ENCODE results near the gene ING1.
"Not testable (repeated sequence)": the region's sequence is repeated elsewhere in the genome, so short reads cannot be mapped to it uniquely, and the experiment has no call there.

The ING1 gene

DNA sequence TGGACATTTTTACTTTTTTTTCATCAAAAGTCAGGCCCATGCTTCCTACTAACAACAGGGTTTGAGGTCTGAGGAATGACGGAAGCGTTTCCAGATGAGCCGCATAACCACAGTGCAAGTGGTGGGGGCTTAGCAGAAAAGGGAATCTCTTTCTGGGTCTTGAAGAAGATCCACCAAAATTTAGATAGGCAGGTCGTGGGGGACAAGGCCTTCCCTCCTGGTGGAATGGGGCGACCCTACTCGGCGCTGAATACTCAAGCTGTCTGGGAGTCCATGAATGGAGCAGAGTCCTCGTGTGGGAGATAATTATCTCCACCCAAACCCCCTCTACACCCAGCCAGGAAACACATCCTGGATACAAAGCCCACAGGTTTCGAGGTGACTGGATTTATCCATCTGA, 44.5 kb upstream of the ING1 start:
- no peak overlapping the region for H3K4me3 ChIP-seq (ENCODE audit: low read depth, low read length)
- DNase-seq (ENCODE audit: low read depth), result no peak
- TF ChIP-seq POLR2A (IDR thresholded peaks at IDR 0.05; ENCODE audit: extremely low read depth, insufficient read length) (no peak), MYC (IDR thresholded peaks at IDR 0.05; ENCODE audit: low read depth, low read length) (no peak)
- TF ChIP-seq, protein P1, sequence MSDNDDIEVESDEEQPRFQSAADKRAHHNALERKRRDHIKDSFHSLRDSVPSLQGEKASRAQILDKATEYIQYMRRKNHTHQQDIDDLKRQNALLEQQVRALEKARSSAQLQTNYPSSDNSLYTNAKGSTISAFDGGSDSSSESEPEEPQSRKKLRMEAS (IDR thresholded peaks at IDR 0.05; ENCODE audit: low read depth, low read length), result no peak
- TF ChIP-seq, protein P2, sequence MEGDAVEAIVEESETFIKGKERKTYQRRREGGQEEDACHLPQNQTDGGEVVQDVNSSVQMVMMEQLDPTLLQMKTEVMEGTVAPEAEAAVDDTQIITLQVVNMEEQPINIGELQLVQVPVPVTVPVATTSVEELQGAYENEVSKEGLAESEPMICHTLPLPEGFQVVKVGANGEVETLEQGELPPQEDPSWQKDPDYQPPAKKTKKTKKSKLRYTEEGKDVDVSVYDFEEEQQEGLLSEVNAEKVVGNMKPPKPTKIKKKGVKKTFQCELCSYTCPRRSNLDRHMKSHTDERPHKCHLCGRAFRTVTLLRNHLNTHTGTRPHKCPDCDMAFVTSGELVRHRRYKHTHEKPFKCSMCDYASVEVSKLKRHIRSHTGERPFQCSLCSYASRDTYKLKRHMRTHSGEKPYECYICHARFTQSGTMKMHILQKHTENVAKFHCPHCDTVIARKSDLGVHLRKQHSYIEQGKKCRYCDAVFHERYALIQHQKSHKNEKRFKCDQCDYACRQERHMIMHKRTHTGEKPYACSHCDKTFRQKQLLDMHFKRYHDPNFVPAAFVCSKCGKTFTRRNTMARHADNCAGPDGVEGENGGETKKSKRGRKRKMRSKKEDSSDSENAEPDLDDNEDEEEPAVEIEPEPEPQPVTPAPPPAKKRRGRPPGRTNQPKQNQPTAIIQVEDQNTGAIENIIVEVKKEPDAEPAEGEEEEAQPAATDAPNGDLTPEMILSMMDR (IDR thresholded peaks at IDR 0.05; ENCODE audit: low read depth, low read length), result no peak

DNA sequence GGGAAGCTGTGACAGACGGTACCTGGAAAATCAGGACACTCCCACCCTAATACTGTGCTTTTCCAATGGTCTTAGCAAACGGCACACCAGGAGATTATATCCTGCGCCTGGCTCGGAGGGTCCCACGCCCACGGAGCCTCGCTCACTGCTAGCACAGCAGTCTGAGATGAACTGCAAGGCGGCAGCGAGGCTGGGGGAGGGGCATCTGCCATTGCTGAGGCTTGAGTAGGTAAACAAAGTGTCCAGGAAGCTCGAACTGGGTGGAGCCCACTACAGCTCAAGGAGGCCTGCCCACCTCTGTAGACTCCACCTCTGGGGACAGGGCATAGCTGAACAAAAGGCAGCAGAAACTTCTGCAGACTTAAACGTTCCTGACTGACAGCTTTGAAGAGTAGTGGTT, 43.7 kb upstream of the ING1 start:
- not testable (repeated sequence) for H3K4me3 ChIP-seq (ENCODE audit: low read depth, low read length); DNase-seq (ENCODE audit: low read depth)

DNA sequence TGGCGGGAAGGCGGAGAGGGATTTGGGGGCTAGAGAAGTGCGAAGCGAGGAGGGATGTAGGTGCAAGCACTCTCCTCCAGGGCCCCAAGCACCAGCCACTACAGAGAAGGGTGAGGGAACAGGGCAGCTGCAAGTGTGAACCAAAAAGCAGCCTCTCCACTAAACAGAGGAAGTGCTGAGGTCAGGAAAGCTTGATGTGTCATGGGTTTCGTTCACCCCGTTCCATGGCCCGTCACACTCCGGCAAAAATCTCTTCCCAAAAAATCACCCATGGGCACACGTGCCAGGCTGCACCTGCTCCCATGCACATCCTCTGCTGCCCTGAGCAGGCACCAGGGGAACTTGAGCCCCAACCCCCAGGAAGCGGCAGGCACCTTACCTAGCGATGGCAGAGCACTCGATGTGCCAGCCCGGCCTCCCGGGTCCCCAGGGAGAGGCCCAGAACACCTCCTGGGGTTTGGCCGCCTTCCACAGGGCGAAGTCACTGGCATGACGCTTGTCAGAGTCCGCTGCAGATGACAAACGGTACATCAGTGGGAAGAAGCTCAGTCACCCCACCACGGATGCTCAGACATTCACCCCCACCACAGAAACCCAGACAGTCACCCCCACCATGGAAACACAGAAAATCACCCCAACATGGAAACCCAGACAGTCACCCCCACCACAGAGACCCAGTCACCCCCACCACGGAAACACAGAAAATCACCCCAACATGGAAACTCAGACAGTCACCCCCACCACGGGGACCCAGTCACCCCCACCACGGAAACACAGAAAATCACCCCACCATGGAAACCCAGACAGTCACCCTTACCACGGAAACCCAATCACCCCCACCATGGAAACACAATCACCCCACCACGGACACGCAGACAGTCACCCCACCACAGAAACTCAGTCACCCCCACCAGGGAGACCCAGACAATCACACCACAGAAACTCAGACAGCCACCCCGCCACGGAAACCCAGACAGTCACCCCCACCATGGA, 36.6 kb upstream of the ING1 start:
- TF ChIP-seq POLR2A (IDR thresholded peaks at IDR 0.05; ENCODE audit: extremely low read depth, insufficient read length) (no peak), MYC (IDR thresholded peaks at IDR 0.05; ENCODE audit: low read depth, low read length) (no peak)
- TF ChIP-seq, protein P2 (IDR thresholded peaks at IDR 0.05; ENCODE audit: low read depth, low read length), result no peak
- TF ChIP-seq, protein P1 (IDR thresholded peaks at IDR 0.05; ENCODE audit: low read depth, low read length), result no peak
- DNase-seq (ENCODE audit: low read depth), result no peak
- no peak overlapping the region for H3K4me3 ChIP-seq (ENCODE audit: low read depth, low read length)

- TF ChIP-seq, protein P1 (IDR thresholded peaks at IDR 0.05; ENCODE audit: low read depth, low read length), result no peak
- no peak for TF ChIP-seq POLR2A (IDR thresholded peaks at IDR 0.05; ENCODE audit: extremely low read depth, insufficient read length)
- TF ChIP-seq, protein P2 (IDR thresholded peaks at IDR 0.05; ENCODE audit: low read depth, low read length), result no peak
- no peak for TF ChIP-seq MYC (IDR thresholded peaks at IDR 0.05; ENCODE audit: low read depth, low read length)
- H3K4me3 ChIP-seq (ENCODE audit: low read depth, low read length), result no peak overlapping the region
- no peak for DNase-seq (ENCODE audit: low read depth)
Observed at GRCh38 chr13:110677731-110678545, 35.6 kb upstream of the ING1 start.

DNA sequence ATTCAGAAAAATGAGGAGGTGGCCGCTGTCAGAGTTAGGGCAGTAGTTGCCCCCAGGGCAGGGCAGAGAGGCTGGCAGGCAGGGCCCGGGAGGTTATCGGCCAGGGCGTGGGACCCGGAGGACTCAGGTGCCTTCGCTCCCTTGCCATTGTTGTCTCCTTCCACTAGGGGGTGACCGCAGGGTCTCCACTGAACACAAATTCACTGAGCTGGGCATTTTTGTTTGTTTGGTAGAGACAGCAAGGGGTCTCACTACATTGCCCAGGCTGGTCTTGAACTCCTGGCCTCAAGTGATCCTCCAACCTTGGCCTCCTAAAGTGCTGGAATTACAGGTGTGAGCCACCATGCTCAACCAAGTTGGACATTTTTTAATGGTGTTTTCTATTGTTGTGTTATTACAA, 32.6 kb upstream of the ING1 start:
- H3K4me3 ChIP-seq (ENCODE audit: low read depth, low read length), result no peak overlapping the region
- peak; percentile 40 for DNase-seq (ENCODE audit: low read depth)
- TF ChIP-seq MYC (IDR thresholded peaks at IDR 0.05; ENCODE audit: low read depth, low read length), result no peak
- TF ChIP-seq POLR2A (IDR thresholded peaks at IDR 0.05; ENCODE audit: extremely low read depth, insufficient read length), result no peak
- TF ChIP-seq, protein P2 (IDR thresholded peaks at IDR 0.05; ENCODE audit: low read depth, low read length), result peak; percentile 49
- TF ChIP-seq, protein P1 (IDR thresholded peaks at IDR 0.05; ENCODE audit: low read depth, low read length), result no peak

Measured in NB4 (cell line).